Left lung (tissue), 10 donors: Measurements from ENCODE around the gene EFNA5. TPM values are rescaled to one million over a fixed set of nuclear protein-coding genes. Genes with fewer than 3 reads are reported as not detected.
A peak's percentile ranks its signal among the peaks of the same experiment; 100 is the strongest.

Experiments
- ATAC-seq: fragments of 200-7000 bp; cut with Tn5 transposase; one replicate; pipeline ENCODE4 v1.9.1; 2020; ENCODE audit warnings: moderate library complexity
- DNase-seq, 4 donors: peaks; one replicate each; pipeline ENCODE4 v3.0.0-alpha.2; 2013 to 2020
- H3K27ac ChIP-seq, 2 donors: fragments of 200-600 bp; sonication (generic) in 1 of 2; one replicate each; pipeline versions ENCODE4 v1.5.0 to v1.8.0; 2020 to 2021
- H3K27me3 ChIP-seq, 2 donors: fragments of 200-600 bp; sonication (generic) in 1 of 2; one replicate each; pipeline versions ENCODE4 v1.5.0 to v1.8.0; 2020 to 2021
- H3K36me3 ChIP-seq, 2 donors: fragments of 200-600 bp; sonication (generic) in 1 of 2; one replicate each; pipeline versions ENCODE4 v1.5.0 to v1.8.0; 2020 to 2021
- H3K4me1 ChIP-seq, 2 donors: fragments of 200-600 bp; one replicate each; pipeline ENCODE4 v1.8.0; 2021
- H3K4me3 ChIP-seq, 2 donors: fragments of 200-600 bp; sonication (generic) in 1 of 2; one replicate each; pipeline versions ENCODE4 v1.5.0 to v1.8.0; 2020 to 2021; ENCODE audit warnings: mild to moderate bottlenecking in 1 of 2
- H3K9me3 ChIP-seq, 2 donors: fragments of 200-600 bp; sonication (generic) in 1 of 2; one replicate each; pipeline versions ENCODE4 v1.5.0 to v1.8.0; 2020 to 2021
- intact Hi-C, 2 donors: fragments of 100-400 bp; cut with DNase I; formaldehyde crosslinking; loops; one replicate each; pipeline versions ENCODE4 v1.11.2 to v1.14.2; 2022
- polyA plus RNA-seq, 6 donors: library from polyadenylated mRNA; unstranded; fragments of 120-200 nt; gene quantifications; one replicate each; pipeline ENCODE4 v1.2.1, GENCODE V29; 2013; ENCODE audit not compliant: insufficient read length in 6 of 6
- total RNA-seq, 2 donors: library from RNA; stranded (reverse); fragmentation: NEBNext Ultra II Directional; extraction: Animal tissue kit (Norgen Biotek cat#: 25700); gene quantifications; one replicate each; pipeline ENCODE4 v1.2.1, GENCODE V29; 2021
- TF ChIP-seq, protein P1 (sequence below), 2 donors: fragments of 200-600 bp; sonication (generic) in 1 of 2; IDR thresholded peaks; one replicate each; pipeline versions ENCODE4 v1.5.0 to v1.8.0; 2021; ENCODE audit warnings: antibody characterized with exemption in 2 of 2
- donor health status: DM: no; HTN: yes; CAD: no.
- donor health status: DM: no; HTN: no; CAD: no.

EFNA5 gene
- total and polyA plus RNA-seq, 8 donors, result 8.8 to 28.3 (median 22.8) TPM

DNA sequence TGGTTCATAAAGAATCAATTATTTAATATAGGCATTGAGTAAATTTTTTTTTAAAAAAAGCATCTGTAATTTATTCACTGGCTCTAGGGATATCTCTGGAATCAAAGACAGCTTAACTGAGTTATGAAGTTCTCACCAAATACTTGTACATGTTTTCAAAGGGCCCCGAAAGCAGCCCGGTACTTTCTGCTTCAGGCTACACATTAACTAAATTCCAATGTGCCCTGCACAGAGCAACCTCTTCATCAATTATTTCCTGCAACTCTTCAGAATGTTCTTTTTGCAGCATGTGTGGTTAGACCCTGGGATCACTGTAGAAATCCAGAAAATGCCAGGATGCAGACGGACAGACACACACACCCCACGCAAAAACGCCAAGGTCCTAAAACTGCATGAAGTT lies 209.0 kb downstream of the EFNA5 start:
- ATAC-seq (peak; percentile 33), DNase-seq (no peak)
- no peaks in the 10 kb centered on the region for H3K4me1 ChIP-seq
- TF ChIP-seq, protein P1, sequence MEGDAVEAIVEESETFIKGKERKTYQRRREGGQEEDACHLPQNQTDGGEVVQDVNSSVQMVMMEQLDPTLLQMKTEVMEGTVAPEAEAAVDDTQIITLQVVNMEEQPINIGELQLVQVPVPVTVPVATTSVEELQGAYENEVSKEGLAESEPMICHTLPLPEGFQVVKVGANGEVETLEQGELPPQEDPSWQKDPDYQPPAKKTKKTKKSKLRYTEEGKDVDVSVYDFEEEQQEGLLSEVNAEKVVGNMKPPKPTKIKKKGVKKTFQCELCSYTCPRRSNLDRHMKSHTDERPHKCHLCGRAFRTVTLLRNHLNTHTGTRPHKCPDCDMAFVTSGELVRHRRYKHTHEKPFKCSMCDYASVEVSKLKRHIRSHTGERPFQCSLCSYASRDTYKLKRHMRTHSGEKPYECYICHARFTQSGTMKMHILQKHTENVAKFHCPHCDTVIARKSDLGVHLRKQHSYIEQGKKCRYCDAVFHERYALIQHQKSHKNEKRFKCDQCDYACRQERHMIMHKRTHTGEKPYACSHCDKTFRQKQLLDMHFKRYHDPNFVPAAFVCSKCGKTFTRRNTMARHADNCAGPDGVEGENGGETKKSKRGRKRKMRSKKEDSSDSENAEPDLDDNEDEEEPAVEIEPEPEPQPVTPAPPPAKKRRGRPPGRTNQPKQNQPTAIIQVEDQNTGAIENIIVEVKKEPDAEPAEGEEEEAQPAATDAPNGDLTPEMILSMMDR (IDR thresholded peaks at IDR 0.05), result no peak
- H3K27ac ChIP-seq, result no peak overlapping the region
- intact Hi-C loops, result no loop called here
- no peaks in the 10 kb centered on the region for H3K27me3 ChIP-seq
- H3K4me3 ChIP-seq, result no peak overlapping the region
- H3K9me3 ChIP-seq, result no peaks in the 10 kb centered on the region
- no peaks in the 10 kb centered on the region for H3K36me3 ChIP-seq

DNA sequence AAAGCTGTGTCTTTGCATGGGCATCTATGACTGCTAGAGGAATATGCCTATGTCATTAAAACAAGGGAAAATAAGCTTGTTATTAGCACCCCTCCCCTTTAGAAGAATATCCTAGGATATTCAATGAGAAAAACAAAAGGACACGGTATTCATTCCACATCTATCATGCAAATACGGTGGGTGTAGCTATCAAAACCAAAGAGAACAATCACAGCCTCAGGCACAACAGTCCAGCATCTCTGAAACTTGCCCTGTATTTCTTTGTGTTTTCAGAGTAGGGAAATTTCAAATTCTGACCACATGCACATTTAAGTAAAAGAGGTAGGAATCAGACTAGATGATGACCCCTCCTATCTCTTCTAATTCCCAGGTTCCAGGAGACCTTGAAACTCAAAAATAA lies 209.9 kb downstream of the EFNA5 start:
- Histone ChIP-seq H3K27me3 (no peaks in the 10 kb centered on the region), H3K36me3 (no peaks in the 10 kb centered on the region), H3K4me1 (peaks cover 0 to 6% of the 10 kb centered on the region in 2 donors), H3K4me3 (no peak overlapping the region), H3K27ac (no peak overlapping the region), H3K9me3 (no peaks in the 10 kb centered on the region)
- TF ChIP-seq, protein P1 (IDR thresholded peaks at IDR 0.05), result no peak
- ATAC-seq, result no peak
- no peak for DNase-seq
- intact Hi-C loops, result no loop called here

DNA sequence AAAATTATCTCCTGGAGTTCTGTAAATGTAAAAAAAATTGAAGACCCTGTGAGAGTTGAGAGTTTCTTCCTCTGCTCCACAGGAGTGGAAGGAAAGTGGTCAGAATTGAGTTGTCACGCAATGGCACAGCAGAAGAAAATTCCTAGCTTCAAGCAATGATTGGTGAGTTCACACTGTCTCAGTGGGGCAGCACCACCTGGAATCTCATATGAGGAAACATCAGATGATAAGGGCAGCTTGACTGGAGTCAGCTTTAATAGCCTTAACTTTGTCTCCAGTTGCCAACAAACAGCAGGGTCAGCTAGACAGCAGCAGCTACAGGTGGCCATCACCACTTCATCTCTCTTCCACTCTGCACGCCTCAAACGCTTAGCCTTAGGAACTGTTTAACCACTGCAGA lies 211.1 kb downstream of the EFNA5 start:
- no peaks in the 10 kb centered on the region for H3K36me3 ChIP-seq
- intact Hi-C loops, result no loop called here
- TF ChIP-seq, protein P1 (IDR thresholded peaks at IDR 0.05), result no peak
- DNase-seq (no peak), ATAC-seq (no peak)
- H3K27ac ChIP-seq, result no peak overlapping the region
- H3K4me1 ChIP-seq, result peaks cover 0 to 6% of the 10 kb centered on the region in 2 donors
- H3K4me3 ChIP-seq, result no peak overlapping the region
- H3K9me3 ChIP-seq, result no peaks in the 10 kb centered on the region
- no peaks in the 10 kb centered on the region for H3K27me3 ChIP-seq

DNA sequence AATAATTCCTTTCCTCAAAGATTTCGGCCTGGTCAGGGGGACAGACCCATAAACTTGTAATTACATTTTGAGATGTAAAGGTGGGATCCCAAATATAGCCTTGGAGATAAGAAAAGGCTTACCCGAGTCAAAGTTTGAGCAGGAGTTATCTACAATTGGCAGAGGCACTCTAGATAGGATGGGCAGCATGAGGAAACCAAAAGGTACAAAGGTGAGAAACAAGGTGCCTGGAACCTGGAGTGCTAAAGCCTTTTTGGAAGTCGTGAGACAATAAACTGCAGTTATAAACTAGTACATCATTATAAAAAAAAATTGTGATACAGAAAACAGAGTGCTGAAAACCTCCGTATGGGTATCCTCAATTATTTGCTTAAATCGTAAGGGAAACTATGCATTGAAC lies 212.4 kb downstream of the EFNA5 start:
- no peaks in the 10 kb centered on the region for H3K9me3 ChIP-seq
- H3K36me3 ChIP-seq, result no peaks in the 10 kb centered on the region
- TF ChIP-seq, protein P1 (IDR thresholded peaks at IDR 0.05), result no peak
- intact Hi-C loops, result no loop called here
- H3K27ac ChIP-seq, result no peak overlapping the region
- H3K4me1 ChIP-seq, result peaks cover 0 to 6% of the 10 kb centered on the region in 2 donors
- no peak for DNase-seq
- H3K27me3 ChIP-seq, result no peaks in the 10 kb centered on the region
- no peak for ATAC-seq
- no peak overlapping the region for H3K4me3 ChIP-seq

DNA sequence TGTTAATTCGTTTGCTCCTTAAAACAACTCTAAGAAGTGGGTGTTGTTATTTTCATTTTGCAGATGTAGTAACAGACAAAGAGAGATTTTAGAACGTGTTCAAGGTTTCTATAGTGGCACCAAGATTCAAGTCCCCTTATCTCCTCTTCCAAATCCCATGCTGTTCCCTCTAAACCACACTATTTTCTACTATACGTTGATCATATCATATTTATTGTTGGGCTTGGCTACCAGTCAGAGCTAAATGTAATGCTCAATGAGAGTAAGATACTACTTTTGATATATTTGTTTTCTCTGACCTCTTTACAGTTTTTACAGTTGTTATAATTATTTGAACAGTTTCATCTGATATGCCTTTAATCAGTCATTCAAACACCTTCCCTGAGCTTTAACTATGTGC lies 212.9 kb downstream of the EFNA5 start:
- Histone ChIP-seq H3K36me3 (no peaks in the 10 kb centered on the region), H3K4me1 (peaks cover 0 to 6% of the 10 kb centered on the region in 2 donors), H3K9me3 (no peaks in the 10 kb centered on the region), H3K27ac (no peak overlapping the region), H3K27me3 (no peaks in the 10 kb centered on the region), H3K4me3 (no peak overlapping the region)
- intact Hi-C loops, result no loop called here
- ATAC-seq (no peak), DNase-seq (no peak)
- TF ChIP-seq, protein P1 (IDR thresholded peaks at IDR 0.05), result no peak
